AG04450 (cell line): ENCODE results near the gene E4F1. TPM values are rescaled to one million over a fixed set of nuclear protein-coding genes. Genes with fewer than 3 reads are reported as not detected.

ENCODE experiments used
- CTCF ChIA-PET: fragments of 300-600, 350-600 bp; formaldehyde crosslinking; extraction: SDS; loops from one replicate; lab custom pipeline; 2022; ENCODE audit warnings: antibody characterized with exemption, inconsistent platforms; lab: Charles Lee
- POLR2A ChIA-PET: fragments of 350-600 bp; formaldehyde crosslinking; extraction: SDS; loops from one replicate; lab custom pipeline; 2021; ENCODE audit warnings: antibody characterized with exemption, inconsistent platforms; lab: Yijun Ruan, JAX
- DNase-seq: peaks from one replicate; pipeline ENCODE4 v3.0.0-alpha.2; 2011; ENCODE audit warnings: low read depth, low spot score
- H3K27ac ChIP-seq: one replicate; pipeline ENCODE4 v1.5.1; 2012; ENCODE audit warnings: low read depth, low read length, control low read depth
- H3K27me3 ChIP-seq: one replicate; pipeline ENCODE4 v1.6.0; 2012; ENCODE audit warnings: low read length; ENCODE audit not compliant: control insufficient read depth, insufficient read depth
- H3K4me3 ChIP-seq: 2 replicates; pipeline ENCODE4 v1.5.1; 2011; ENCODE audit warnings: mild to moderate bottlenecking, low read depth, low read length, control low read depth
- H3K9me3 ChIP-seq: 2 replicates; pipeline ENCODE4 v1.5.1; 2012; ENCODE audit warnings: low read length; ENCODE audit not compliant: control insufficient read depth, insufficient read depth
- CTCF ChIP-seq: IDR thresholded peaks from 2 replicates; pipeline ENCODE4 v1.5.1; 2011; ENCODE audit warnings: low read depth, low read length, control low read depth, inconsistent platforms
- polyA plus RNA-seq: library from polyadenylated mRNA; depleted of rRNA; stranded (reverse); fragments of >200 nt; gene quantifications from 2 replicates; pipeline ENCODE4 v1.2.3, GENCODE V29; 2011

Gene E4F1
- polyA plus RNA-seq, 1 experiment, result 8.5 TPM

DNA sequence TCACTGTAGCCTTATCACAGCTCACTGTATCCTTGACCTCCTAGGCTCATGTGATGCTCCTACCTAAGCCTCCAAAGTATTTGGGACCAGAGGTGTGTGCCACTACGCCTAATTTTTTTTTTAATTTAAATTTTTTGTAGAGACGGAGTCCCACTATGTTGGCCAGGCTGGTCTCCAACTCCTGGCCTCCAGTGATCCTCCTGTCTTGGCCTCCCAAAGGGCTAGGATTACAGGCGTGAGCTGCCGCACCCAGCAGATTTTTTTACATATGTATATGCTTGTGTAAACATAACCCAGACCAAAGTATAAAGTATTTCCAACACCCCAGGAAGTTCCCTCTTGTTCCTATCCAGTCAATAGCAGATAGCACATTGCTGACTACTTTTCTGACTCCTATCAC, 7.1 kb upstream of the E4F1 start:
- no peak overlapping the region for H3K4me3 ChIP-seq
- no peak overlapping the region for H3K27ac ChIP-seq
- ChIA-PET POLR2A (interaction anchor here (0.7 kb wide), 1 partner anchor 273 kb away, joined by 4 read pairs; no protein-coding TSS in a partner anchor), CTCF (no interaction called here)
- no peaks in the 10 kb centered on the region for H3K9me3 ChIP-seq
- TF ChIP-seq CTCF, result no peak
- DNase-seq, result no peak
- no peaks in the 10 kb centered on the region for H3K27me3 ChIP-seq

DNA sequence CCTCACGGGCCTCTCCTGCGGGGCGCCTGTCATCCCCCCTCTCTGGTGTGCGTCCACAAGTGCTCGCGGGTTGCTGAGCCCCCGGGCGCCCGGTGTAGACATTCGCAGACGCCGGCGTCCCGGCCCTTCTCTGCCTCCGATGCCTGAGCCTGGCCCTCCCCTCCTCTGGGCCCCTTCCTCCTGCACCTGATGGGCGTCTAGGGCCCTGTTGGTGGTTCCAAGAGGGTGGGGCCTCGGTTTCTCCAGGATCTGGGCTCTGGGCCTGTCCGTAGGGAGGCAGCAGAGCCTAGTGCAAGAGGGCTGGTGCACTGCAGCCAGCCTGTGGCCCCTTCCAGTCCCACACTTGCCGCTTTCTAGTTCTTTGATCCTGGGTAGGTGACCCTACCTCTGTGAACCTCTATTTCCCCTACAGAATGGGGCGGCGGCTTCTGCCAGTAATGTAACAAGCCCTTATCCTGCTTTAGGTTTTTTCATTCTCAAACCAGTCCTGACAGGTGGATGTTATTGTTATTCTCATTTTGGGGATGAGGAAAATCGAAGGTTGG, 623 bp downstream of the E4F1 start:
- no peak for TF ChIP-seq CTCF
- Histone ChIP-seq H3K27ac (peak overlapping the region; percentile 31), H3K27me3 (no peaks in the 10 kb centered on the region), H3K4me3 (peak overlapping the region; percentile 85), H3K9me3 (no peaks in the 10 kb centered on the region; the same call in 1 of the 2 replicates)
- POLR2A ChIA-PET, result no interaction called here
- CTCF ChIA-PET, result no interaction called here
- DNase-seq, result no peak

DNA sequence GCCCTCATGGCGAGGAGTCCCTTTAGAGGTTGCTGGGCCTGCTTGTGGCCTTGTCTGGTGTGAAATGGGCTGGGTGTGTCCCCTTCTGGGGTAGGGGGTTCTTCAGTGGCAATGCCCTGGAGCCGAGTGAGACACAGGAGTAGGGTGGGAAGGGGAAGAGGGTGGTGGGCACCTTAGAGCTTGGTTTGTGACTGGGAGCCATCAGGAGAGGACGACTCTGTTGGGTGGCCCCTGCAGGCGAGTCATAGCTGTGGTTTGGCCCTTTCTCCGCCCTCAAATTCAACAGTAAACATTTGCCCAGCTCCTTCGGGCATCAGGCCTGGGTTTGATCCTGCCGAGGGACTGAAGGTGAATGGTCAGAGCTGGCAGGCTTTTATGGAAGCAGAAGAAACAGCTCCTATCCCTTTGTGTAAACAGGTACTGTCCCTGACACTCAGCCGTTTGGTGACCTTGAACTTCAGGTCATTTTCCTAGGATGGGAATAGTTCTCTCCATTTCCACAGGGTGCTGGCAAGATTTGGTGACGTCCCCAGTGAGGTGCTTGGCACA, 2.9 kb downstream of the E4F1 start:
- POLR2A ChIA-PET, result no interaction called here
- DNase-seq, result no peak

DNA sequence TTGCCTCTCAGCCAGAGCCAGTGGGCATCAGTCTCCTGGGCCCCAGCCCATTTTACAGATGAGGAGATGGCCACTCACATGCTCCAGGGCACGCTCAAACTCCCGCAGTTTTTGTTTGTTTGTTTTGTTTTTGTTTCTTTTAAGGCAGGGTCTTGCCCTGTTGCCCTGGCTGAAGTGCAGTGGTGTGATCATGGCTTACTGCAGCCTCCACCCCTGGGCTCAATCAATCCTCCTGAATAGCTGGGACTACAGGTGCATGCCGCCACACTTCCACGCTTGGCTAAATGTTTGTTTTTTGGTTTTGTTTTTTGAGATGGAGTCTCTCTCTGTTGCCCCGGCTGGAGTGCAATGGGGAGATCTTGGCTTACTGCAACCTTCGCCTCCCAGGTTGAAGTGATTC, 3.5 kb downstream of the E4F1 start:
- DNase-seq, result no peak
- POLR2A ChIA-PET, result no interaction called here
- TF ChIP-seq CTCF, result no peak
- CTCF ChIA-PET, result no interaction called here
- H3K9me3 ChIP-seq, result no peaks in the 10 kb centered on the region; the same call in 1 of the 2 replicates
- no peak overlapping the region for H3K4me3 ChIP-seq
- H3K27ac ChIP-seq, result no peak overlapping the region
- H3K27me3 ChIP-seq, result no peaks in the 10 kb centered on the region

More for the DNA sequence above, 2.9 kb downstream of the E4F1 start:
- no peaks in the 10 kb centered on the region; the same call in 1 of the 2 replicates for H3K9me3 ChIP-seq
- H3K27ac ChIP-seq, result no peak overlapping the region
- CTCF ChIA-PET, result no interaction called here
- no peaks in the 10 kb centered on the region for H3K27me3 ChIP-seq
- H3K4me3 ChIP-seq, result no peak overlapping the region
- TF ChIP-seq CTCF, result no peak

DNA sequence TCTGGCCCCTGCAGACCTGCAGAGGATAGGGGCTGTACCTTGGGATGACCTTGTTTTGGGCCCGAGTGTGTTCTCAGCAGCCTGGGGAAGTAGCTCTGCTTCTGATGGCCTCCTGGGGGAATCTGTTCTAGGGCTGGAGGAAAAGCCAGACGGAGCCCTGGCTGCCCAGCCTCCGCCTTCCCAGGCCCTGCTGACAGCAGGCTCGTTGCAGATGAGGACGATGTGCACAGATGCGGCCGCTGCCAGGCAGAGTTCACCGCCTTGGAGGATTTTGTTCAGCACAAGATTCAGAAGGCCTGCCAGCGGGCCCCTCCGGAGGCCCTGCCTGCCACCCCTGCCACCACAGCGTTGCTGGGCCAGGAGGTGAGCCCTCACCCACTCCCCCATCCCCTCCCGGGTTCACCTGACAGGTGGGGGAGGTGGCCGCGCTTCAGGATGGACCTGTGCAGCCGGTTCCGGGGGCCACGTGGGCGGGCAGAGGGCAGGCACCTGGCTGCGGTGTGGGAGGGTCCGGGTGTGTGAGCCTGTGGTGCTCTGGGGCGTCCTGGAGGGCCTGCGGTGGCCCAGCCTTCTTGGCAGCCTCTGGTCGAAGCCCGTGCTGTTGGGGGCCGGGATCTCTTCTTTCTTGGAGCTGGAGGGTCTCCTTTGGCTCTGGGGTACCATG, 4.9 kb downstream of the E4F1 start:
- Histone ChIP-seq H3K9me3 (no peaks in the 10 kb centered on the region; the same call in 1 of the 2 replicates), H3K4me3 (no peak overlapping the region), H3K27ac (no peak overlapping the region), H3K27me3 (no peaks in the 10 kb centered on the region)
- ChIA-PET POLR2A (no interaction called here), CTCF (no interaction called here)
- no peak for TF ChIP-seq CTCF
- DNase-seq, result no peak
